ENCODE measurements around the gene ALG9.

The ALG9 gene

DNA sequence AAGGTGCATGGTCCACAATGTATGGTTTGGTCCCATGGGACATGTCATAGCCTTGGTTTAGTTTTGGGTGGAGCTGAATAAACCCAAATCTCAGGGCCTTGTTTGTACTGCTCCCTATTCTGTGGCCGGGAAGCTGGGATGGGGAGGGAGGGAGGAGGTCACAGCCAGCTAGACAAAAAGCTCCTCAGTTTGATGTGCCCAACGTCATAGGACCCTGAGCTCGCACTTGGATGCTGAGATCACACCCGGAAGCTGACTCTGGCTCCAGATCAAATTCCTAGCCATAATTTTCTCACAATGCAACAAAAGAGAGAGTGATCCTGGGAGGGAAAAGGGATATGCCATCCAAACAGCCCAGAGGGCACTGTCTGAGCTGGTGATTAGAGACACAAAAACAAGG is 42.6 kb upstream of the ALG9 start:
- no peak overlapping the region for H3K4me3 ChIP-seq (ENCODE audit: low read depth, low read length)
- no peak for DNase-seq (ENCODE audit: low read depth)
- TF ChIP-seq MYC (IDR thresholded peaks at IDR 0.05; ENCODE audit: low read depth, low read length) (no peak), POLR2A (IDR thresholded peaks at IDR 0.05; ENCODE audit: extremely low read depth, insufficient read length) (no peak)
- TF ChIP-seq, protein P1, sequence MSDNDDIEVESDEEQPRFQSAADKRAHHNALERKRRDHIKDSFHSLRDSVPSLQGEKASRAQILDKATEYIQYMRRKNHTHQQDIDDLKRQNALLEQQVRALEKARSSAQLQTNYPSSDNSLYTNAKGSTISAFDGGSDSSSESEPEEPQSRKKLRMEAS (IDR thresholded peaks at IDR 0.05; ENCODE audit: low read depth, low read length) = no peak
- TF ChIP-seq, protein P2, sequence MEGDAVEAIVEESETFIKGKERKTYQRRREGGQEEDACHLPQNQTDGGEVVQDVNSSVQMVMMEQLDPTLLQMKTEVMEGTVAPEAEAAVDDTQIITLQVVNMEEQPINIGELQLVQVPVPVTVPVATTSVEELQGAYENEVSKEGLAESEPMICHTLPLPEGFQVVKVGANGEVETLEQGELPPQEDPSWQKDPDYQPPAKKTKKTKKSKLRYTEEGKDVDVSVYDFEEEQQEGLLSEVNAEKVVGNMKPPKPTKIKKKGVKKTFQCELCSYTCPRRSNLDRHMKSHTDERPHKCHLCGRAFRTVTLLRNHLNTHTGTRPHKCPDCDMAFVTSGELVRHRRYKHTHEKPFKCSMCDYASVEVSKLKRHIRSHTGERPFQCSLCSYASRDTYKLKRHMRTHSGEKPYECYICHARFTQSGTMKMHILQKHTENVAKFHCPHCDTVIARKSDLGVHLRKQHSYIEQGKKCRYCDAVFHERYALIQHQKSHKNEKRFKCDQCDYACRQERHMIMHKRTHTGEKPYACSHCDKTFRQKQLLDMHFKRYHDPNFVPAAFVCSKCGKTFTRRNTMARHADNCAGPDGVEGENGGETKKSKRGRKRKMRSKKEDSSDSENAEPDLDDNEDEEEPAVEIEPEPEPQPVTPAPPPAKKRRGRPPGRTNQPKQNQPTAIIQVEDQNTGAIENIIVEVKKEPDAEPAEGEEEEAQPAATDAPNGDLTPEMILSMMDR (IDR thresholded peaks at IDR 0.05; ENCODE audit: low read depth, low read length) = no peak

DNA sequence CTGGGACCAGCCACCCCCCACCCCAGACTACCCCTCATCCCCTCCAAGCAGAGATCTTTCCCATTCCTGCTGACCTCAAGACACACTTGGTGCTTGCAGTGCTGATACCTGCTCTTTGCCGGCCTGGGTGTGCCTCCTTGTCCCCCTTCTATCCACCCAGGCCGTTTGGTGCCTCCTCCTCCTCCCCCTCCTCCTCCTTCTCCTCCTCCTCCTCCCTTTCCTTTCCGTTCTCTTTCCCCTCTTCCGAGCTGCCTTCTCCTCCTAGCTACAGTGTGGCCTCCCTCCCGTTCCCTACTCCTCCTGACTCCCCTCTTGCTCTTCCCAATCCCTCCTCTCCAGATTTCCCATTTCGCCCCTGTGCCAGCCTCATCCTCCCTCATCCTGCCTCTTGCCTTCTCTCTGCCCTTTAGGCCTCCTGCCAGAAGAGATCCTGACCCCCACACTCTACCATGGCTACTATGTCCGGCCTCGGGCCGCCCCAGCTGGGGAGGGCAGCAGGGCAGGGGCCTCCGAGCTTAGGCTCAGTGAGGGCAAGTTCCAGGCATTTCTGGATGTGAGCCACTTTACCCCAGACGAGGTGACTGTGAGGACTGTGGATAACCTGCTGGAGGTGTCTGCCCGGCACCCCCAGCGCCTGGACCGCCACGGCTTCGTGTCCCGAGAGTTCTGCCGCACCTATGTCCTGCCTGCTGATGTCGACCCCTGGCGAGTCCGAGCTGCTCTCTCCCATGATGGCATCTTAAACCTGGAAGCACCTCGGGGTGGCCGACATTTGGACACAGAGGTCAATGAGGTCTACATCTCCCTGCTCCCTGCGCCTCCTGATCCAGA is 41.9 kb upstream of the ALG9 start:
- no peak overlapping the region for H3K4me3 ChIP-seq (ENCODE audit: low read depth, low read length)
- DNase-seq (ENCODE audit: low read depth) = no peak

DNA sequence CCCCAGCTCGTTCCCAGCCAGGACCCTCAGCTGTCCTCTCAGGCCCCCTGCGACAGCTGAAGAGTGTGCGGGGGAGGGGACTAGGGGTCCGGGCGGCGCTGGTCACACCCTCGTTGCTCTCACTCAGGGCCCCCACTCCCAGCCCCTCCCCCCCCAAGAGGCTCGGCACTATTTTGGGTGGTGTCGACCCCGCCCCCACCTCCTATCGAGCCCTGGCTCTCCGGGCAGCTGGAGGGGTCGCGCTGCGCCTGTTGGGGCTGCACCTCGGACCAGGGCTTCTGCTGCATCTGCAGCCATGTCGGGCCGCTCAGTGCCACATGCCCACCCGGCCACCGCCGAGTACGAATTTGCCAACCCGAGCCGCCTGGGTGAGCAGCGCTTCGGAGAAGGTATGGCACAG is 41.2 kb upstream of the ALG9 start, which contains the start of gene HSPB2:
TSS of gene HSPB2 (plus strand) at position 200 of the 400 bp plus-strand sequence. CDS start at position 296, 96 bp downstream.
- no peak for DNase-seq (ENCODE audit: low read depth)
- TF ChIP-seq, protein P2 (IDR thresholded peaks at IDR 0.05; ENCODE audit: low read depth, low read length) = no peak
- TF ChIP-seq POLR2A (IDR thresholded peaks at IDR 0.05; ENCODE audit: extremely low read depth, insufficient read length) (no peak), MYC (IDR thresholded peaks at IDR 0.05; ENCODE audit: low read depth, low read length) (no peak)
- TF ChIP-seq, protein P1 (IDR thresholded peaks at IDR 0.05; ENCODE audit: low read depth, low read length) = no peak
- no peak within 1 kb of the TSS for H3K4me3 ChIP-seq (ENCODE audit: low read depth, low read length)

More for the DNA sequence above, 41.9 kb upstream of the ALG9 start:
- TF ChIP-seq, protein P1 (IDR thresholded peaks at IDR 0.05; ENCODE audit: low read depth, low read length) = no peak
- TF ChIP-seq POLR2A (IDR thresholded peaks at IDR 0.05; ENCODE audit: extremely low read depth, insufficient read length) = no peak

DNA sequence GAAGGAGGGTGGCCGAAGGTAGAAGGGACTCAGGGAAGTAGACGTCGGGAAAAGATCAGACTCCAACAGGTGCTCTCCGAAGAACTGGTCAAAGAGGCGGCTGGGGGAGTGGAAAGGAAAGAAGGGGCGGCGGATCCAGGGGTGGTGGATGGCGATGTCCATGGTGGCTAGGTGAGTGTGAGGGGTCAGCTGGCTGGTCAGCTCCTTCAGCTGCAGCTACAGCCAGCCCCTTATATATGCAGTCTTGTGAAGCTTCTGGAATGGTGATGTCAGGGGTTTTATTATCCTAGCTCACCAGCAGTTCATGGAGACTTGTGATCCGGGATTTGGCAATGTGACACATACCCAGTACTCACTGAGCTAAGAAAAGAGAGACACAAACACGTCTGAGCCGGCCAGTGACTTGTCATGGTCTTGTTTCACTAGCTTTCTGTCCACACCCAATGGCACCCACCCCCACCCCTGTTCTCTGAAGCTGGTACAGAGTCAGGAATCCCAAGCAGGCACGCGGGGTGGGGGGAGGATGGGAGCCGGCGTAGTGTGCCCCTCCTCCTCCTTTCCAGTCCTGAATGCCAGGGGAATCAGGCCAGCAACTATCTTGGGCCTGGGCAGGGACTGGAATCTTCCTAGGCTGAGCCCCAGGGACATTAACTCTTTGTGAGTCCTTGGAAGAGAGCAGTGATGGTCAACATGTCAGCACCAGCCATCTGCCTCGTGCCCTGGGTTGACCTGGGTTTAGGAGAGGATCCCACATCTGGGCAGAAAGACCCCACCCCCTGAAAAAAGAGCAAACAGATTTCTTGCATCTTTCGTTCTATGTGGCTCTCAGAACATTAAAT is 40.4 kb upstream of the ALG9 start, which contains the start of gene CRYAB:
TSS of gene CRYAB (minus strand) at position 208 of the 839 bp plus-strand sequence. CDS start at position 162, 46 bp downstream.
- DNase-seq (ENCODE audit: low read depth) = no peak
- H3K4me3 ChIP-seq (ENCODE audit: low read depth, low read length) = no peak within 1 kb of the TSS
- TF ChIP-seq, protein P1 (IDR thresholded peaks at IDR 0.05; ENCODE audit: low read depth, low read length) = no peak
- TF ChIP-seq POLR2A (IDR thresholded peaks at IDR 0.05; ENCODE audit: extremely low read depth, insufficient read length) (no peak), MYC (IDR thresholded peaks at IDR 0.05; ENCODE audit: low read depth, low read length) (no peak)
- TF ChIP-seq, protein P2 (IDR thresholded peaks at IDR 0.05; ENCODE audit: low read depth, low read length) = no peak

DNA sequence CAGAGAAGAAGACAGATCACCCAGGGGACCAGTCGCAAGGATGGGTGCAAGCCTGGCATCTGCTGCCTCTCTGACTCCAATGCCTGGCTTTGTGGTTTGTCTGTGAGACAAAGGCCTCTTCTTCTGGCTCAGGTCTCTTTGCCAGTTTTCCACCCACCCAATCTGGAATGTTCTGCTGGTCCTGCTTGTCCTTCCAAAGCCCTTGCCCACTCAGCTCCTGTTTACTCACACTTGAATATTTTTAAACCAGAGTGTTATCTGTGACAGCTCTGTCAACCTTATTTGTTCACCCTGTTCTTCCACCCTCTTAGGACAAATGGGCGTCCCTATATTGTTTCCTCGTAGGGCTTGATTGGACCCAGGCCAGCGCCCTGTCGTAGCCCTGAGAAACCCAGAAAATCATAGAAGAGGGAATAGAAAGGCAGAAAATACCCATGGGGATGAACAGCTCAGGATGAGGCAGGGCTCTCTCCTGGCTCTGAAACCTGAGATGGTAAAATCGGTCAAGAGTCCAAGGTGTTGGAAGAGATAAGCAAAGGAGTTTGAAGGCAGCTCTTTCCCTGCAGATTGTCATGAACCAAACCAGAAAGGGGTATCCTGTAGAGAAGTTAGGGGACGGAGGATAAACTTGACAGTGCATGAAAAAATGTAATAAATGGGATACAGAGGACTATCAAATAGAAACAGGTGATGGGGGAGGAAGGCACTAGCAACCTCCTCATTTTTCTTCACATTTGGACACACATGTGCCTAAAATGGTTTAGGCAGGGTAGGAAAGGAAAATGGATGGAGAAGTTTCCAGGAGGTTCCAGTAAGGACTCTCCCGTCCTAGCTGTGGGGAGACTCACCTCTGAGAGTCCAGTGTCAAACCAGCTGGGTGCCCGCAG is 39.5 kb upstream of the ALG9 start:
- TF ChIP-seq, protein P1 (IDR thresholded peaks at IDR 0.05; ENCODE audit: low read depth, low read length) = no peak
- TF ChIP-seq MYC (IDR thresholded peaks at IDR 0.05; ENCODE audit: low read depth, low read length) (no peak), POLR2A (IDR thresholded peaks at IDR 0.05; ENCODE audit: extremely low read depth, insufficient read length) (no peak)
- TF ChIP-seq, protein P2 (IDR thresholded peaks at IDR 0.05; ENCODE audit: low read depth, low read length) = no peak
- H3K4me3 ChIP-seq (ENCODE audit: low read depth, low read length) = no peak overlapping the region
- DNase-seq (ENCODE audit: low read depth) = no peak
